ENCODE data around the gene SHLD3.

SHLD3 gene

DNA sequence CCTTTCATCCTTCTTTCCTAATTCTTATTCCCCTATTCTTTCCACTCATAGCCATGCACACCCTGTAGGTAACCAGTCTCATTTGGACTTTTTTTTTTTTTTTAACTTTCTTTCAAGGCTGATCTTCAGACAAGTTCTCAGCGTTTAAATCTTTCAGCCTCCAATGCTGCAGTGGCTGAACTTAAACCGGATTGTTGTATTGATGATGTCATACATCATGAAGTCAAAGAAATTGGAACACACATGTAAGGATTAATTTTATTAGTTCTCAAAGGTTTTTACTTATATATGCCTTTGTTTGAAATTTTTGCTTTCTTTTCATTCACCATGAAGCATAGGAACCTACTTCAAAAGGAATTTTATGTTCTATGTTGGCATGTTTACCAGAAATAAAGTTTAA, 22.1 kb downstream of the SHLD3 start (continued):
- TF ChIP-seq ATF2 (tag by site-specific recombination; IDR thresholded peaks at IDR 0.05; ENCODE audit: low read depth) (peak; percentile 81), PRDM10 (tag by site-specific recombination; IDR thresholded peaks at IDR 0.05) (no peak)

DNA sequence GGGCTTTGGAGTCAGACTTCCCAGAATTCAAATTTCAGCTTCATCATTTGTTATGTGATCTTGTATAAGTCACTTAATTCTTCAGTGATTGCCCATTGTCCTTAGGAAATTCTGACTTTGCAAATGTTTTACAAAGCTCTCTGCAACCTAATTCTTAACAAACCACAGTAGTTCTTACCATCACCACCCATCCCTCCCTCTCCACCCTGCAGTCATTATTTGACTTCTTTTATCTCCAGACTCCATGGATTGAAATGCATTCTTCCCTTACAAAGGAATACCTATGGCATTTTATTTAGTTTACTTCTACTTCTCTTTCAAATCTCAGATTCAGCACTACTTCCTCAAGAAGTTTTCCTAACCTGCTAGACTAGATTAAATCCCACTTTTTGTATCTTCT, 23.1 kb downstream of the SHLD3 start:
- TF ChIP-seq ZNF830 (tag by site-specific recombination; IDR thresholded peaks at IDR 0.05; ENCODE audit: low read depth): no peak
- TF ChIP-seq, protein P1, sequence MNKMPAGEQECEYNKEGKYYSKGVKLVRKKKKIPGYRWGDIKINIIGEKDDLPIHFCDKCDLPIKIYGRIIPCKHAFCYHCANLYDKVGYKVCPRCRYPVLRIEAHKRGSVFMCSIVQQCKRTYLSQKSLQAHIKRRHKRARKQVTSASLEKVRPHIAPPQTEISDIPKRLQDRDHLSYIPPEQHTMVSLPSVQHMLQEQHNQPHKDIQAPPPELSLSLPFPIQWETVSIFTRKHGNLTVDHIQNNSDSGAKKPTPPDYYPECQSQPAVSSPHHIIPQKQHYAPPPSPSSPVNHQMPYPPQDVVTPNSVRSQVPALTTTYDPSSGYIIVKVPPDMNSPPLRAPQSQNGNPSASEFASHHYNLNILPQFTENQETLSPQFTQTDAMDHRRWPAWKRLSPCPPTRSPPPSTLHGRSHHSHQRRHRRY (tag by site-specific recombination; IDR thresholded peaks at IDR 0.05): no peak
- H3K4me3 ChIP-seq (ENCODE audit: low read depth, low read length): no peak overlapping the region
- H3K27ac ChIP-seq (ENCODE audit: extremely low read depth, low read depth, low read length): no peak overlapping the region
- ChIA-PET CTCF (interaction anchor here (0.5 kb wide), 1 partner anchor 16 kb away, joined by 3 read pairs; no protein-coding TSS in a partner anchor), POLR2A (no interaction called here)
- H3K9me3 ChIP-seq (ENCODE audit: control insufficient read depth, insufficient read depth, low read depth, low read length): no peaks in the 10 kb centered on the region
- peaks cover 4 to 9% of the 10 kb centered on the region in 2 experiments for H3K36me3 ChIP-seq (ENCODE audit: control insufficient read depth in 2 of 2, insufficient read depth in 1 of 2, low read length in 2 of 2)
- no peaks in the 10 kb centered on the region for H3K4me1 ChIP-seq (ENCODE audit: control insufficient read depth, insufficient read depth, low read length)

- ChIA-PET POLR2A (interaction anchor here (0.6 kb wide), 1 partner anchor 672 kb away, joined by 3 read pairs; no protein-coding TSS in a partner anchor), CTCF (interaction anchor here (0.8 to 0.9 kb wide), 2 partner anchors 9 to 13 kb away, joined by 4 to 5 read pairs; no protein-coding TSS in a partner anchor)
- Histone ChIP-seq H3K4me1 (ENCODE audit: control insufficient read depth, insufficient read depth, low read length) (no peaks in the 10 kb centered on the region), H3K36me3 (ENCODE audit: control insufficient read depth in 2 of 2, insufficient read depth in 1 of 2, low read length in 2 of 2) (peaks cover 7 to 9% of the 10 kb centered on the region in 2 experiments), H3K9me3 (ENCODE audit: control insufficient read depth, insufficient read depth, low read depth, low read length) (no peaks in the 10 kb centered on the region), H3K4me3 (ENCODE audit: low read depth, low read length) (no peak overlapping the region), H3K27ac (ENCODE audit: extremely low read depth, low read depth, low read length) (no peak overlapping the region)
- TF ChIP-seq ZNF677 (tag by site-specific recombination; IDR thresholded peaks at IDR 0.05) (no peak), ZSCAN23 (tag by site-specific recombination; IDR thresholded peaks at IDR 0.05) (no peak), ZNF704 (tag by site-specific recombination; IDR thresholded peaks at IDR 0.05) (no peak), ZFP37 (tag by site-specific recombination; IDR thresholded peaks at IDR 0.05) (no peak), ZNF518A (tag by site-specific recombination; conservative IDR thresholded peaks at IDR 0.05; ENCODE audit: low read depth) (no peak), SP2 (tag by site-specific recombination; IDR thresholded peaks at IDR 0.05) (no peak), ZIC2 (tag by site-specific recombination; IDR thresholded peaks at IDR 0.05) (no peak), ZNF16 (tag by site-specific recombination; IDR thresholded peaks at IDR 0.05; ENCODE audit: low read depth) (no peak), ZFHX2 (tag by site-specific recombination; conservative IDR thresholded peaks at IDR 0.05) (no peak), GLI4 (tag by site-specific recombination; IDR thresholded peaks at IDR 0.05) (no peak), ZBTB48 (tag by site-specific recombination; IDR thresholded peaks at IDR 0.05) (no peak), ZNF777 (tag by site-specific recombination; IDR thresholded peaks at IDR 0.05; ENCODE audit: borderline replicate concordance) (no peak), ZNF266 (tag by site-specific recombination; IDR thresholded peaks at IDR 0.05; ENCODE audit: low read depth) (no peak)
- TF ChIP-seq, protein P2, sequence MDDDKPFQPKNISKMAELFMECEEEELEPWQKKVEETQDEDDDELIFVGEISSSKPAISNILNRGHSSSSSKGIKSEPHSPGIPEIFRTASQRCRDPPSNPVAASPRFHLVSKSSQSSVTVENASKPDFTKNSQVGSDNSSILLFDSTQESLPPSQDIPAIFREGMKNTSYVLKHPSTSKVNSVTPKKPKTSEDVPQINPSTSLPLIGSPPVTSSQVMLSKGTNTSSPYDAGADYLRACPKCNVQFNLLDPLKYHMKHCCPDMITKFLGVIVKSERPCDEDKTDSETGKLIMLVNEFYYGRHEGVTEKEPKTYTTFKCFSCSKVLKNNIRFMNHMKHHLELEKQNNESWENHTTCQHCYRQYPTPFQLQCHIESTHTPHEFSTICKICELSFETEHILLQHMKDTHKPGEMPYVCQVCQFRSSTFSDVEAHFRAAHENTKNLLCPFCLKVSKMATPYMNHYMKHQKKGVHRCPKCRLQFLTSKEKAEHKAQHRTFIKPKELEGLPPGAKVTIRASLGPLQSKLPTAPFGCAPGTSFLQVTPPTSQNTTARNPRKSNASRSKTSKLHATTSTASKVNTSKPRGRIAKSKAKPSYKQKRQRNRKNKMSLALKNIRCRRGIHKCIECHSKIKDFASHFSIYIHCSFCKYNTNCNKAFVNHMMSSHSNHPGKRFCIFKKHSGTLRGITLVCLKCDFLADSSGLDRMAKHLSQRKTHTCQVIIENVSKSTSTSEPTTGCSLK (tag by site-specific recombination; IDR thresholded peaks at IDR 0.05): no peak
Observed at GRCh38 chr5:65651144-65651543, 26.3 kb downstream of the SHLD3 start.

All from HEK293 (cell line).